ENCODE data around the gene CTNNA3.

The CTNNA3 gene

DNA sequence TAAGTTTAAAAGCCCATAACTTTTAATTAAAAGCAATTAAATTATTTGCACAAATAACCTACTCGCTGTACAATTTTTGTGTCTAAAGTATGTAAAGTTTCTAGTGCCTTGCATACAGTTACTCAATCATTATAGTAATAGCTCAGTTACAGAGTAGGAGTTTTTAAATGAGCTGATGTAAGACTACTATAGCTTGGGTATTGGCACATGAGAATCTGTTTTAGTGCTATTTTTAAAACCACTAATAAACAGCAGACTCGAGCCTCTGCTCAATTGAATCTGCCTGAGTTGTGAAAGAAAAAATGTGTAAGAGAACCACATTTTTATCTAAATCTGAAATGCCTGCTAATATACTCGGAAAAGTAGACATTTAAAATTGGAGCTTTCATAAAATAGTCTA, 31.1 kb downstream of the CTNNA3 start:
- peak in 2 of 3 donors; percentile 11 to 25 for DNase-seq

DNA sequence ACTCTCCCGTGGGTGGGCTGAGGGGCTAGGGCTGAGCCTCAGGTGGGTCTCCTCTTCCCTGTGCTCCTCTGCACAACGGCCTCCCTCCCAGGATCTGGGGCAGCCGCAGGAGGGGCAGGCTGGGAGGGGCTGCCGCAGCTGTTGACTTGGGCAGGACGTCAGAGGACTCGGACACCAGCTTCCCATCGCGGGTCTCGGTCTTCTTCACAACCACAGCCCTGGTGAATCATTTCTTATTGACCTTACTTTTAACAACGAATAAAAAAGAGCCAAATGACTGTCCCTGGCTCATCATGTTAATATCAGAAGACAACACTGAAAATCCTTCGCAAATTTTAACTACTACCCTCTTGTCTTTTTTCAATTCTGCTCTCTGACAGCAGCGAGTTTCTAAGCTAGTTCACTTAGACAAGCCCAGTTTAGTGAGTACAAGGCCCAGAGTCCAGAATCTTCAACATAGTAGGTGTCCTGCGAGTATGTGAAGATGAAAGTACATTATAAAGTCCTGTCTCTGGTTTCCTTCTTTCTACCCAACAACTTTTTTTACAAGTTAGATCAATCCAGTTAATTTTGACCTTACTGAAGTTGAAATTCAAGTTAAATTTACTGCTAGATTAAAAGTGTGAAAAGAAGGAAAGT, 32.4 kb downstream of the CTNNA3 start:
- no peak for DNase-seq

DNA sequence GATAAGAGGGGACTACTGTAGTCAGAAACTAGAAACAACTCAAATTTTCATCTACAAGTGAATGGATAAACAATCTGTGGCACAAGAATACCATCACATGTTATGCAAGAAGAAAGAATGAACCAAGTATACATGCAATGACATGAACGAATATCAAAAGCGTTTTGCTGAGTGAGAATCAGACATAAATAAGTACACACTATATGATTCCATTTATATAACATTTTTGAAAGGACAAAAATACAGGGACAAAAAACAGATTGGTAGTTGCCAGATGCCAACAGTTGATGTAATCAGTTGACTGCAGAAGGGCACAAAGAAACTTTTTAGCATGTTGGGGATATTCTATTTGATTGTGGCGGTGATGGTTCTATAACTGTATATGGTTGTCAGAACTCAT, 33.6 kb downstream of the CTNNA3 start:
- DNase-seq: no peak

DNA sequence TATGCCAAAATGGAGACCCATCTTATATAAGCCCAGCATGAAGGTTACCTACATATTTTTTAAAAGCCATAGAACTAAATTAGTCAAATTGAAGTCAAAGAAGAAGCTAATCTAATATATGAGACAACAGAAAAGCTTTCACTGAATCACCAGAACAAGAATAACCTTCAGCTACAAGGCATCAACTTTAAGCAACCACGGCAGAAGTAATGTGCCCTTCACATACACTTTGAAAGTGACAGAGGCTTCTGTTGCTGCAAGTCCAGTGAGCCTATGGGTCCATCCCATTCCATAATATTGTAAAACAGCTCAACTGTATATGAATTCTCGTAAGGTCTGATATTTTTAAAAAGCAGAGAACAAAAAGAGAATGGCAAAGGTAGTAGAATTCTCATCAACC, 36.5 kb downstream of the CTNNA3 start:
- no peak for DNase-seq

DNA sequence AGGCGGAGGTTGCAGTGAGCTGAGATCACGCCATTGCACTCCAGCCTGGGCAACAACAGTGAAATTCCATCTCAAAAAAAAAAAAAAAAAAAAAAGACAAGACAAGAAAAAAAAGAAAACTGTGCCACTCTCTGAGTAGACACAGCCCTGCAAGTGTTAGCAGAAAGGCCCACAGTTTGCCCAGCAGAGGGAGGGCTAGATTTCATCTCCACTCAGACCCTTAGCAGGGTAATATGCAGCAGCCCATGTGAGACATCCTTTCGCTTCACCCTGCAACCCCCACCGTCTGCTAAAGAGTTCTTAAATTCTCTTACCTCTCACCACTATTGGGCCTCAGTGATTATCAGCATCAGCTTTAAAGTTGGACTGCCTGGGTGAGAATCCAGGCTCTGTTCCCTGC, 38.2 kb downstream of the CTNNA3 start:
- no peak for DNase-seq

GRCh38 chr10:67650558-67650957, 45.4 kb downstream of the CTNNA3 start:
- DNase-seq: no peak

- DNase-seq: no peak
Measured at GRCh38 chr10:67648613-67649229, 47.3 kb downstream of the CTNNA3 start.

DNA sequence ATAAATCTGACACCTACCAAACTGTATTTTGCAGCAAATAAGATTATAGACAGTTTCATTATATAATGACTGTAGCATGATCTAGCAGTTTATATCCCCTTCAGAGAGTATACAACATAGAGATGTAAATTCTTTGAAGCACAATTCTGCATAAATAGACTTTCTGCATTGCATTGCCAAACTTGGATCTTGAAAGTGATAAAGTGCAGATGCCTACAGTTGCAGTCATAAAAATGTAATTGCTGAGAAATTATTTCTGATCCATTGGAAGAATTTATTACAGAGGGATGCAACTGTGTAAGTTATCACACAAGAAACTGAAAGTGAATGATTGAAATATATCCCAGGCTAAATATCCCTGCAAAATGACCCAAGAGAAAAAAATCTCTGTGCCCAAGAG, 65.1 kb downstream of the CTNNA3 start:
- no peak for DNase-seq

DNA sequence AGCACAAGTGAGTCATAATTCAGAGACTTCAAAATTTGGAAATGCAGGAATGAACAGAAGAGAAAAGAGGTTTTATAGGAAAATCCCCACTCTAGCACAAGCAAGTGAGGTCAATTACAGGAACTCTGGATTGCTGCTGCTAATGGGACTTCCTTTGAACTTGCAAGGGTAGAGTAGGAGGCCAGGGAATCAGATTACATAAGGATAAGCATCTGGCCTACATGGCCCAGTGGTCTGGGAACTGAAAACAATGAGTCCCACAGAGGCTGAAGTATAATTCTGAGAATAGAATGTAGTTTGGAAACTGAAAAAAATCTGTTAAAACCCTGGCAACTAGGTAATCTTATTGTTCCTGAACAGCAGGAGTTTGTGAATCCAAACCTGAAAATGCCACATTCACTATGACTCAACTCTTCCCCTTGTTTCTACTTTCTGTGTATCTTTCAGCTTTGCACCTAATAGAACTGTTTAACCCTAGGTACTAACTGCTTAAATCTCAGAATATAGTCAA, 66.5 kb downstream of the CTNNA3 start:
- DNase-seq: peak in 2 of 3 donors; percentile 0 to 24

GRCh38 chr10:67622984-67623383, 73.0 kb downstream of the CTNNA3 start:
- no peak for DNase-seq

GRCh38 chr10:67622511-67622910, 73.5 kb downstream of the CTNNA3 start:
- no peak for DNase-seq

- DNase-seq: no peak
Measured at GRCh38 chr10:67621834-67622233, 74.2 kb downstream of the CTNNA3 start.

GRCh38 chr10:67618116-67618515, 77.9 kb downstream of the CTNNA3 start:
- DNase-seq: no peak

- DNase-seq: no peak
Measured at GRCh38 chr10:67612577-67613537, 83.1 kb downstream of the CTNNA3 start.

DNA sequence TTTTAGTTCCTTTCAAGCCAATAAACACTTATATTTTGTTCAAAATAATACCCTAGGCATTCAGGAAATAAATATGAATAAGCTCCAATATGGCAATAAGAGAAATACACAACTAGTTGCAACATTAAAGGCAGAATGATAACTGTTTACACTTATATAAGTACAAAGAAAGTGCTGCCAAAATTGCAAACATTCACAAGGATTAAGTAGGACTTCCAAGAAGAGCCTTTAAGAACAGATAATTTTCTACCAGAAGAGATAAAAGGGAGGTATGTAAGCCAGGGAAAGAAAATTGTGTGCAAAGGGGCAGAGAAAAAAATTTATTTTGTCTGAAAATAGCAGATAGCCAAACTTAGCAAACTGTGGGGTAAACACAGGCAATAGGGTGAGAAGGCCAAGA, 83.8 kb downstream of the CTNNA3 start:
- DNase-seq: no peak

- no peak for DNase-seq
Measured at GRCh38 chr10:67609996-67610793, 85.8 kb downstream of the CTNNA3 start.

DNA sequence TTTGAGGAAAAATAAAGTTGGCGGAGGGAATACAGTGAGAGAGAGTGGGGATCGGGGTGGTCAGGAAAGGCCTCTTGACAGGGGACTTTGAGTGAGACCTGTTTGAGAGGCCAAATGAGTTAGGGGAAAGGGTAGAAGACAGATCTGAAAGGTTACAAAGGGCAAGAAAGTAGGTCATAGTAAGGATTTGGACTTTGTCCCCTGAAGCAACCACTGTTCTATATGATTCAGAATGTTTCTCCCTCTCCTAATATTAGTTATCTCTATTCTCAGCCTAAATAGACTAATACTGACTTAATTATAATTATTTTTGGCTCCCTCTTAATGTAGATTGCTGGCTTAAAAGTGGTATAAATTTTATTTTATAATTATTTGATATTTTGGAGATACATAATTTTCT, 88.0 kb downstream of the CTNNA3 start:
- no peak for DNase-seq

DNA sequence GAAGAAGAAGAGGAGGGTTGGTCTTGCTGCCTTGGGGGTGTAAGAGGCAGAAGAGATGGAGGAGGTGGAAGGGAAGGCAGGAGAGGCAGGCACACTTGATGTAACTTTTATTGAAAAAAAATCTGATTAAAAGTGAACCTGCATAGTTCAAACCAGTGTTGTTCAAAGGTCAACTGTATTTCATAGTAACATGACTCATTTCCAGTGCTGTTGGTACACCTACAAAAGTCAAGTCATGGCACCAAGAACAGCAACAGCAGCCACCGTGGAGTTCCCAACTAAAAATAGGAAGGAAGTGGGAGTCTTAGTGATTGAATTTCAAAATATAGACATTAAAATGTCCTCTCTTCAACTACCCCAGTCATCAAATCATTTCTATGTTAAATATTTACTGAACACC, 88.5 kb downstream of the CTNNA3 start:
- DNase-seq: peak in 2 of 3 donors; percentile 8 to 9

DNA sequence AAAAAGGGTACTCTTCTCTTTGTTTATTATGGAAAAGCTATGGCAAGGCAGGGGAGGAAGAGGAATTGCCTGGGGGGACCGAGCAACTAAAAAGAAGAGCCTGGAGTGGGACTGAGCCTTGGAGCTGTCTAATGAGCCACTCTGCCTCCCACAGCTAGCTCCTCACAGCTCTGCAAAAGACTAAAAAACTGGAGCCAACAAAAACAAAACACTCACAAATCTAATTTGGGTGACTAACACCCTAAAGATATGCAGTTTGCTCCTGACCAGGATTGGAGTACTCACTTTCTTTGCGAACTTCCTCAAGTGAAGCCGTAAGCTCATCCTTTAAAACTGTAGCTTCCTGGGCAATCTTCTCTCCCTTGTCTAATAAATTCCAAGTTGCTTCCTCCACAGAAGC, 89.4 kb downstream of the CTNNA3 start:
- no peak for DNase-seq

GRCh38 chr10:67603701-67604100, 92.3 kb downstream of the CTNNA3 start:
- DNase-seq: no peak

DNA sequence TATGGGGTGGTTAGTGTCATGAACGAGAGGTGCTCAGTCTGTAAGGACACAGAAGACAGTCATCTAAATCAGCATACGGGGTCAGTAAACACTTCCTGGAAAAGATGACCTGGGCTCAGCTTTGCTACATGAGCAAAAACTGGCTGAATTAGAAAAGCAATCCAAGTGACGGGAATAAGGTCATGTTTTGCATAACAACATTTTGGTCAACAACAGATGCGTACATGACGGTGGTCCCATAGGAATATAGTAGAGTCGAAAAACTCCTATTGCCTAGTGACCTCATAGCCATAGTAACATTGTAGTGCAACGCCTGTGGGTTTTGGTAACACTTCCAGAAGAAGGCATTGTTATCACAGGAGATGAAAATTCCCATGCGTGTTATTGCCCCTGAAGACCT, 92.9 kb downstream of the CTNNA3 start:
- DNase-seq: no peak

DNA sequence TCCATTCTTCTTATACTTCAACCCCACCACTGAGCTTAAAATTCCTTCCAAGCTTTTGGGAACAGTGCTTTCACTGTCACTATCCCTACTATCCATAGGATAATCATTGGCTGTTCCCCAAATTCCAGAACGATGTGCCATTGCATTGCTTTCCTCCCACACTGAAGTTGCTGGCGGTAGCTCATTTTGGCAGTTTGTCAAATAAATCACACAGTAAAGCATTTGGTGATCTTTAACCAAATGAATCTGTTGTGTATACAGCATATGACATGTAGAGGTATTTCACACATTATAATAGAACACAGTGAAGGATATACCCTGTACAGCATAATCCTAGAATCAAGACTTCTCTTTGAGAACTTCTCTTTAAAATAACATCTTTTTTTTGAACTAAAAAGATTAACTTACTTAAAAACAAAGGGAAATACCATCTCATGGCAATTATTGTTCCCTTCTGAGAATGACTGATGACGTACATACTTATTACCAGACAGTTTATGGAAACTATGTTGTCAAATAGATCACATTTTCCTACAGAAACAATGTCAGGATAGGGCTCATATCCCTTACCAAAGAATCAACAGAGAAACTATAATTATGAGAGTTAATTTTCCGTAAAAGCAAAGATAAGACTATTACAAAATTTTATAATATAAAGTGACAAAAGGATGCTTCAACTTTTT, 93.6 kb downstream of the CTNNA3 start:
- no peak for DNase-seq
